Esophagus mucosa (tissue), 1 donor: Measurements from ENCODE around the gene MS4A7. TPM values are rescaled to one million over a fixed set of nuclear protein-coding genes. Genes with fewer than 3 reads are reported as not detected.

ENCODE experiments used
- total RNA-seq: library from RNA; stranded (reverse); gene quantifications from one replicate; pipeline ENCODE4 v1.2.4, GENCODE V29; 2023
- donor health status: DM: yes; HTN: yes; CAD: no.

MS4A7 gene
- total RNA-seq, 1 donor from 2014 or later: 1.4 TPM

Other genes with a start within 250 kb of the MS4A7 start
- gene MS4A6A, start 195.4 kb upstream of the MS4A7 start, total RNA-seq: 4.9 TPM
- gene MS4A4E, start 135.4 kb upstream of the MS4A7 start, total RNA-seq: 0.64 TPM
- gene MS4A4A, start 97.9 kb upstream of the MS4A7 start, total RNA-seq: 0.24 TPM
- not detected for gene MS4A6E, start 51.3 kb upstream of the MS4A7 start, total RNA-seq
- gene MS4A14, start 17.9 kb downstream of the MS4A7 start, total RNA-seq: 0.08 TPM
- gene MS4A5, start 51.0 kb downstream of the MS4A7 start, total RNA-seq: not detected
- gene MS4A1, start 77.3 kb downstream of the MS4A7 start, total RNA-seq: 2.9 TPM
- gene MS4A12, start 114.2 kb downstream of the MS4A7 start, total RNA-seq: not detected
- gene MS4A13, start 136.9 kb downstream of the MS4A7 start, total RNA-seq: not detected